Smooth muscle cell (in vitro differentiated cells): ENCODE results near the gene ANKFN1. TPM values are rescaled to one million over a fixed set of nuclear protein-coding genes. Genes with fewer than 3 reads are reported as not detected.

Experiments
- DNase-seq: peaks from one replicate; lab custom pipeline; 2025; ENCODE audit not compliant: unreplicated experiment; lab: John Stamatoyannopoulos, UW
- H2AFZ ChIP-seq: fragments of 200-600 bp; sonication (generic); 2 replicates; pipeline ENCODE4 v1.6.0; 2016; ENCODE audit warnings: antibody characterized with exemption, low read depth, mild to moderate bottlenecking
- H3F3A ChIP-seq: fragments of 200-600 bp; sonication (generic); 2 replicates; pipeline ENCODE4 v1.6.0; 2017; ENCODE audit warnings: antibody characterized with exemption, low read depth
- H3K27ac ChIP-seq: fragments of 200-600 bp; sonication (generic); 2 replicates; pipeline ENCODE4 v1.5.1; 2016; ENCODE audit warnings: low read depth, mild to moderate bottlenecking
- H3K27me3 ChIP-seq: fragments of 200-600 bp; sonication (generic); 2 replicates; pipeline ENCODE4 v1.6.1; 2016; ENCODE audit warnings: low read depth, mild to moderate bottlenecking
- H3K36me3 ChIP-seq: fragments of 200-600 bp; sonication (generic); 2 replicates; pipeline ENCODE4 v1.5.1; 2016; ENCODE audit warnings: low read depth
- H3K4me1 ChIP-seq: fragments of 200-600 bp; sonication (generic); 2 replicates; pipeline ENCODE4 v1.5.1; 2016; ENCODE audit warnings: low read depth
- H3K4me2 ChIP-seq: fragments of 200-600 bp; sonication (generic); 2 replicates; pipeline ENCODE4 v1.6.0; 2016; ENCODE audit warnings: mild to moderate bottlenecking
- H3K4me3 ChIP-seq: fragments of 200-600 bp; sonication (generic); 2 replicates; pipeline ENCODE4 v1.5.1; 2016; ENCODE audit warnings: mild to moderate bottlenecking
- H3K79me2 ChIP-seq: fragments of 200-600 bp; sonication (generic); 2 replicates; pipeline ENCODE4 v1.6.0; 2016; ENCODE audit warnings: low read depth, mild to moderate bottlenecking
- H3K9ac ChIP-seq: fragments of 200-600 bp; sonication (generic); 2 replicates; pipeline ENCODE4 v1.6.0; 2016; ENCODE audit warnings: low read depth
- H3K9me3 ChIP-seq: fragments of 200-600 bp; sonication (generic); replicated peaks from 2 replicates; pipeline ENCODE4 v1.5.1; 2016; ENCODE audit warnings: low read depth
- H4K20me1 ChIP-seq: fragments of 200-600 bp; sonication (generic); 2 replicates; pipeline ENCODE4 v1.6.0; 2016; ENCODE audit warnings: low read depth
- WGBS: methylation state at CpG from one replicate; pipeline ENCODE4 v1.1.7; 2016; ENCODE audit warnings: low lambda C conversion rate; 5-methylcytosine and 5-hydroxymethylcytosine counted together
- polyA plus RNA-seq: library from polyadenylated mRNA; unstranded; fragments of >200 nt; fragmentation: Nextera tagmentation; extraction: Ambion mirVana; gene quantifications from 2 replicates; pipeline ENCODE4 v1.2.1, GENCODE V29; 2016
- small RNA-seq: library from RNA; depleted of rRNA; stranded (forward); fragments of <200 nt; gene quantifications from one replicate; pipeline ENCODE3, GENCODE V24; 2014
- total RNA-seq: library from RNA; depleted of rRNA; stranded (reverse); fragments of >200 nt; gene quantifications from 2 replicates; pipeline ENCODE4 v1.2.3, GENCODE V29; 2014
- TF ChIP-seq, protein P1 (sequence below): fragments of 200-600 bp; sonication (generic); IDR thresholded peaks from 2 replicates; pipeline ENCODE4 v1.5.1; 2017; ENCODE audit warnings: borderline replicate concordance, mild to moderate bottlenecking, antibody characterized with exemption; ENCODE audit not compliant: insufficient read depth, poor library complexity, severe bottlenecking

ANKFN1 gene
- total and polyA plus RNA-seq, 2 experiments from 2014 or later = 0.24 to 0.45 TPM

- H3K4me3 ChIP-seq = no peak overlapping the region
- no peak overlapping the region for H3K4me2 ChIP-seq
- WGBS = 88% methylated on average over 1 of the region's 1 CpG
- H3K9me3 ChIP-seq = no peaks in the 10 kb centered on the region
- no peak for DNase-seq
- no peaks in the 10 kb centered on the region for H3K79me2 ChIP-seq
- H4K20me1 ChIP-seq = no peaks in the 10 kb centered on the region
- no peak overlapping the region for H3K27ac ChIP-seq
- no peak overlapping the region for H2AFZ ChIP-seq
- no peaks in the 10 kb centered on the region for H3K4me1 ChIP-seq
- TF ChIP-seq, protein P1, sequence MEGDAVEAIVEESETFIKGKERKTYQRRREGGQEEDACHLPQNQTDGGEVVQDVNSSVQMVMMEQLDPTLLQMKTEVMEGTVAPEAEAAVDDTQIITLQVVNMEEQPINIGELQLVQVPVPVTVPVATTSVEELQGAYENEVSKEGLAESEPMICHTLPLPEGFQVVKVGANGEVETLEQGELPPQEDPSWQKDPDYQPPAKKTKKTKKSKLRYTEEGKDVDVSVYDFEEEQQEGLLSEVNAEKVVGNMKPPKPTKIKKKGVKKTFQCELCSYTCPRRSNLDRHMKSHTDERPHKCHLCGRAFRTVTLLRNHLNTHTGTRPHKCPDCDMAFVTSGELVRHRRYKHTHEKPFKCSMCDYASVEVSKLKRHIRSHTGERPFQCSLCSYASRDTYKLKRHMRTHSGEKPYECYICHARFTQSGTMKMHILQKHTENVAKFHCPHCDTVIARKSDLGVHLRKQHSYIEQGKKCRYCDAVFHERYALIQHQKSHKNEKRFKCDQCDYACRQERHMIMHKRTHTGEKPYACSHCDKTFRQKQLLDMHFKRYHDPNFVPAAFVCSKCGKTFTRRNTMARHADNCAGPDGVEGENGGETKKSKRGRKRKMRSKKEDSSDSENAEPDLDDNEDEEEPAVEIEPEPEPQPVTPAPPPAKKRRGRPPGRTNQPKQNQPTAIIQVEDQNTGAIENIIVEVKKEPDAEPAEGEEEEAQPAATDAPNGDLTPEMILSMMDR = no peak
- no peaks in the 10 kb centered on the region for H3K27me3 ChIP-seq
- H3F3A ChIP-seq = no peaks in the 10 kb centered on the region
- H3K9ac ChIP-seq = no peak overlapping the region
- H3K36me3 ChIP-seq = no peaks in the 10 kb centered on the region
Observed at GRCh38 chr17:56549501-56549900, 396.2 kb downstream of the ANKFN1 start.

DNA sequence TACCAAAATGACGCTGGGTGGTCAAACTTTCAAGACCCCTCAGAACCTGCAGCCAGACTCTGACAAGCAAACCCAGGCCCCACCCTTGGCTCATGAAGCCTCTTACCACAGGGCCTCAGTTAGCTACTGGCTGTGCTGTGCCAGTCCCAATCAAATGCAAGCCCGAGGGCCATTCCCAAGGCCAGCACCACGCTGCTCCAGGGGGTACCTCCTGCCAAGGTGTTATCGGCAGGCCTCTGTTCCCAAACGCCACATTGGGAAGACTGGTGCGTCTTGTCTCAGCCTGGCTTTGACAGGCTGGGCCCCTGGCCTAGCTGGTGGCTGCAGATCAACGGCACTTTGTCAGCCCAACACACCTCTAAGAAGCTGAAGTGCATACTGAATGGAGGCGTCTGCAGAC is 404.4 kb downstream of the ANKFN1 start:
- WGBS = 91% methylated on average over 8 of the region's 8 CpGs
- H3K79me2 ChIP-seq = no peaks in the 10 kb centered on the region
- no peaks in the 10 kb centered on the region for H3K4me1 ChIP-seq

DNA sequence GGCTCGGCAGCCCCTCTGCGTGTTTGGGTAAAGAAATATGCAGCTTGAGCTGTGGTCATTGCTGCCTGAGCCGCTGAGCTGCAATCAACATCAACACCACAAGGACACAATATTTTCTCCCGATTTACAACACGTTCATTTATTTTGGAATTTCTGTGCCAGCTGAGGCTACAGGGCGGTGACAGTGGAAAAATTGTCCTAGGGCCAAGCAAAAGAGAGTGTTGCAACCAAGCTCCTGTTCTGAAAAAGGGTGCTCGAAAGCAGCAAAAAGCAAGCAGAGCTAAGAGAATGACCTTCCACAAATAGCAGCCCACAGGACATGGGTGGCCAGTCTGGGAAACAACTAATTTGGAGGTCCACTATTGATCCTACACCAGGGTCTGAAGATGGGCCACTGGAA is 404.8 kb downstream of the ANKFN1 start:
- no peak overlapping the region for H3K27ac ChIP-seq
- WGBS = 88% methylated on average over 7 of the region's 7 CpGs
- H3K79me2 ChIP-seq = no peaks in the 10 kb centered on the region
- DNase-seq = no peak
- H3K9ac ChIP-seq = no peak overlapping the region
- no peaks in the 10 kb centered on the region for H3F3A ChIP-seq
- H3K9me3 ChIP-seq = no peaks in the 10 kb centered on the region
- H3K36me3 ChIP-seq = no peaks in the 10 kb centered on the region
- H3K4me1 ChIP-seq = no peaks in the 10 kb centered on the region
- TF ChIP-seq, protein P1 = no peak
- no peaks in the 10 kb centered on the region for H3K27me3 ChIP-seq
- no peak overlapping the region for H2AFZ ChIP-seq
- H3K4me2 ChIP-seq = no peak overlapping the region
- no peak overlapping the region for H3K4me3 ChIP-seq
- no peaks in the 10 kb centered on the region for H4K20me1 ChIP-seq

More for the DNA sequence above, 404.4 kb downstream of the ANKFN1 start:
- H3K4me3 ChIP-seq = no peak overlapping the region
- H4K20me1 ChIP-seq = no peaks in the 10 kb centered on the region
- H3K27ac ChIP-seq = no peak overlapping the region
- H3K27me3 ChIP-seq = no peaks in the 10 kb centered on the region
- no peak overlapping the region for H3K9ac ChIP-seq
- no peak for DNase-seq
- no peak overlapping the region for H3K4me2 ChIP-seq
- H3K9me3 ChIP-seq = no peaks in the 10 kb centered on the region
- H2AFZ ChIP-seq = no peak overlapping the region
- H3F3A ChIP-seq = no peaks in the 10 kb centered on the region
- TF ChIP-seq, protein P1 = no peak
- no peaks in the 10 kb centered on the region for H3K36me3 ChIP-seq

Small RNA genes lying within 50 kb of the gene (small RNA-seq; reads per million reads assigned to genes)
- gene AC006600.1 = not detected
